Keratinocyte (primary cell): ENCODE results near the gene EMB. TPM values are rescaled to one million over a fixed set of nuclear protein-coding genes. Genes with fewer than 3 reads are reported as not detected.
"Not testable (repeated sequence)": the region's sequence is repeated elsewhere in the genome, so short reads cannot be mapped to it uniquely, and the experiment has no call there.

Source experiments
- DNase-seq: peaks from one replicate; pipeline ENCODE4 v3.0.0-alpha.2; 2011; ENCODE audit warnings: low read depth, missing footprints, low spot score
- FAIRE-seq: peaks from 2 replicates; lab custom pipeline; 2011; peaks lifted over from hg19 to GRCh38; lab: Jason Lieb, UNC
- H2AFZ ChIP-seq: 2 replicates; pipeline ENCODE4 v1.6.0; 2012; ENCODE audit warnings: low read length, control low read depth, inconsistent platforms; ENCODE audit not compliant: control insufficient read depth
- H3K27ac ChIP-seq: 2 replicates; pipeline ENCODE4 v1.5.1; 2011; ENCODE audit warnings: low read length; ENCODE audit not compliant: control insufficient read depth, insufficient read depth
- H3K27me3 ChIP-seq: 3 replicates; pipeline ENCODE4 v1.6.0; 2011; ENCODE audit warnings: low read length; ENCODE audit not compliant: control insufficient read depth, insufficient read depth; ENCODE audit errors: extremely low read depth
- H3K36me3 ChIP-seq, 2 experiments: 2 replicates in 1 of 2; 3 replicates in 1 of 2; pipeline ENCODE4 v1.5.1; 2011; ENCODE audit warnings: low read length in 2 of 2, mild to moderate bottlenecking in 1 of 2; ENCODE audit not compliant: control insufficient read depth in 2 of 2, insufficient read depth in 2 of 2; ENCODE audit errors: extremely low read depth in 1 of 2
- H3K4me1 ChIP-seq: 3 replicates; pipeline ENCODE4 v1.5.1; 2011; ENCODE audit warnings: low read length; ENCODE audit not compliant: control insufficient read depth, insufficient read depth; ENCODE audit errors: extremely low read depth
- H3K4me2 ChIP-seq: 3 replicates; pipeline ENCODE4 v1.6.0; 2011; ENCODE audit warnings: low read depth, low read length; ENCODE audit not compliant: control insufficient read depth, insufficient read depth; ENCODE audit errors: extremely low read depth
- H3K4me3 ChIP-seq, 3 experiments: fragments of 200-600 bp in 1 of 3; sonication (generic) in 1 of 3; 2 replicates in 2 of 3; 3 replicates in 1 of 3; pipeline ENCODE4 v1.5.1; 2011 to 2016; ENCODE audit warnings: low read length in 3 of 3, mild to moderate bottlenecking in 3 of 3, control low read depth in 2 of 3, inconsistent platforms in 1 of 3, low read depth in 1 of 3, mixed read lengths in 1 of 3, mixed run types in 1 of 3, moderate library complexity in 1 of 3; ENCODE audit not compliant: control insufficient read depth in 2 of 3, insufficient read depth in 2 of 3; ENCODE audit errors: extremely low read depth in 1 of 3
- H3K79me2 ChIP-seq: 2 replicates; pipeline ENCODE4 v1.6.0; 2012; ENCODE audit warnings: low read length; ENCODE audit not compliant: control insufficient read depth, insufficient read depth
- H3K9ac ChIP-seq: 3 replicates; pipeline ENCODE4 v1.6.0; 2011; ENCODE audit warnings: low read length; ENCODE audit not compliant: control insufficient read depth, insufficient read depth; ENCODE audit errors: extremely low read depth
- H3K9me1 ChIP-seq: 3 replicates; pipeline ENCODE4 v1.6.0; 2011; ENCODE audit warnings: low read length; ENCODE audit not compliant: control insufficient read depth, insufficient read depth; ENCODE audit errors: extremely low read depth
- H3K9me3 ChIP-seq: 2 replicates; pipeline ENCODE4 v1.5.1; 2012; ENCODE audit warnings: low read depth, low read length; ENCODE audit not compliant: control insufficient read depth
- H4K20me1 ChIP-seq: 3 replicates; pipeline ENCODE4 v1.6.0; 2011; ENCODE audit warnings: low read length; ENCODE audit not compliant: control insufficient read depth, insufficient read depth; ENCODE audit errors: extremely low read depth
- EZH2 ChIP-seq: IDR thresholded peaks from one replicate; pipeline ENCODE4 v1.6.1; 2012; ENCODE audit warnings: inconsistent platforms, mild to moderate bottlenecking, low read length, moderate library complexity
- dilution Hi-C: fragments of 300-500 bp; cut with MboI; formaldehyde crosslinking; loops from one replicate; pipeline ENCODE4 v1.7.0; 2020; ENCODE audit warnings: low sequenced_read_pairs; ENCODE audit not compliant: extremely low pct_ligation_motif_present
- polyA plus RNA-seq, 5 experiments: library from polyadenylated mRNA; depleted of rRNA in 3 of 5; stranded (reverse) in 3 of 5; stranded (forward) in 1 of 5; unstranded in 1 of 5; fragments of >200 nt; gene quantifications; 1 replicate in 1 of 5; 2 replicates in 3 of 5; 3 replicates in 1 of 5; pipeline versions ENCODE4 v1.2.1 to v1.2.3, GENCODE V29; 2011 to 2012; ENCODE audit warnings: missing spikeins in 2 of 5, low read depth in 1 of 5, low replicate concordance in 1 of 5
- TF ChIP-seq, protein P1 (sequence below), 3 experiments: IDR thresholded peaks in 1 of 3; conservative IDR thresholded peaks in 1 of 3; optimal IDR thresholded peaks in 1 of 3; 2 replicates in 2 of 3; 3 replicates in 1 of 3; pipeline versions ENCODE3 to v1.5.1; 2011; ENCODE audit warnings: low read length in 3 of 3, mild to moderate bottlenecking in 3 of 3, moderate library complexity in 2 of 3, control low read depth in 1 of 3, inconsistent platforms in 1 of 3; ENCODE audit not compliant: insufficient read depth in 2 of 3; ENCODE audit errors: extremely low read depth in 1 of 3

Gene EMB
- polyA plus RNA-seq, 1 donor (not counting 4 experiments of a cell fraction or from before 2014, with no cell fraction given) = 68.8 TPM

DNA sequence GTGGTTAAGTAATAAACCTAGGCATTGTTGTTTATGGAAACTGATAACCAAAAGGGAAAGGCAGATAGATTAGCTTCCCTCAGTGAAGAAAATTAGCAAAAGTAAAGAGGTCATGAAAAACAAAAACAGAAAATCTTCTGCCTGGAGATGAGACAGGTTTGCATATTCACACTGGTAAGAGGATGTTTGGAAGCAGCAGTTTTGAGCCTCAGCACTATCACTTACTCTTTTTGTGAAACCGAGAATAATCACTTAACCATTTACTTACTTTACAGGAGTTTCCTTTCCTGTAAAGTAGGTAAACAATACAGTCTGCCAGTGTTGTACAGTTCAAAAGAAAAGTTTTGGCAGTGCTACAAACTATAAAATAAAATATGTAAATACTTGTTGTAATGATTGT lies 35.5 kb upstream of the EMB start:
- H4K20me1 ChIP-seq = no peaks in the 10 kb centered on the region
- no peaks in the 10 kb centered on the region for H3K4me1 ChIP-seq
- no peaks in the 10 kb centered on the region for H3K27me3 ChIP-seq
- DNase-seq (no peak), FAIRE-seq (no peak)
- no peak overlapping the region for H3K4me3 ChIP-seq
- no peak overlapping the region for H2AFZ ChIP-seq
- dilution Hi-C loops = no loop called here
- no peaks in the 10 kb centered on the region for H3K36me3 ChIP-seq
- H3K27ac ChIP-seq = no peak overlapping the region
- H3K4me2 ChIP-seq = no peak overlapping the region
- H3K9me3 ChIP-seq = no peaks in the 10 kb centered on the region
- H3K79me2 ChIP-seq = no peaks in the 10 kb centered on the region
- no peak overlapping the region for H3K9ac ChIP-seq
- TF ChIP-seq EZH2 = no peak
- TF ChIP-seq, protein P1, sequence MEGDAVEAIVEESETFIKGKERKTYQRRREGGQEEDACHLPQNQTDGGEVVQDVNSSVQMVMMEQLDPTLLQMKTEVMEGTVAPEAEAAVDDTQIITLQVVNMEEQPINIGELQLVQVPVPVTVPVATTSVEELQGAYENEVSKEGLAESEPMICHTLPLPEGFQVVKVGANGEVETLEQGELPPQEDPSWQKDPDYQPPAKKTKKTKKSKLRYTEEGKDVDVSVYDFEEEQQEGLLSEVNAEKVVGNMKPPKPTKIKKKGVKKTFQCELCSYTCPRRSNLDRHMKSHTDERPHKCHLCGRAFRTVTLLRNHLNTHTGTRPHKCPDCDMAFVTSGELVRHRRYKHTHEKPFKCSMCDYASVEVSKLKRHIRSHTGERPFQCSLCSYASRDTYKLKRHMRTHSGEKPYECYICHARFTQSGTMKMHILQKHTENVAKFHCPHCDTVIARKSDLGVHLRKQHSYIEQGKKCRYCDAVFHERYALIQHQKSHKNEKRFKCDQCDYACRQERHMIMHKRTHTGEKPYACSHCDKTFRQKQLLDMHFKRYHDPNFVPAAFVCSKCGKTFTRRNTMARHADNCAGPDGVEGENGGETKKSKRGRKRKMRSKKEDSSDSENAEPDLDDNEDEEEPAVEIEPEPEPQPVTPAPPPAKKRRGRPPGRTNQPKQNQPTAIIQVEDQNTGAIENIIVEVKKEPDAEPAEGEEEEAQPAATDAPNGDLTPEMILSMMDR (optimal IDR thresholded peaks at IDR 0.05 in 1 of 3, IDR thresholded peaks at IDR 0.05 in 1 of 3, conservative IDR thresholded peaks at IDR 0.05 in 1 of 3; ENCODE audit: extremely low read depth in 1 of 3, insufficient read depth in 2 of 3, low read length in 3 of 3) = no peak
- H3K9me1 ChIP-seq = no peaks in the 10 kb centered on the region

DNA sequence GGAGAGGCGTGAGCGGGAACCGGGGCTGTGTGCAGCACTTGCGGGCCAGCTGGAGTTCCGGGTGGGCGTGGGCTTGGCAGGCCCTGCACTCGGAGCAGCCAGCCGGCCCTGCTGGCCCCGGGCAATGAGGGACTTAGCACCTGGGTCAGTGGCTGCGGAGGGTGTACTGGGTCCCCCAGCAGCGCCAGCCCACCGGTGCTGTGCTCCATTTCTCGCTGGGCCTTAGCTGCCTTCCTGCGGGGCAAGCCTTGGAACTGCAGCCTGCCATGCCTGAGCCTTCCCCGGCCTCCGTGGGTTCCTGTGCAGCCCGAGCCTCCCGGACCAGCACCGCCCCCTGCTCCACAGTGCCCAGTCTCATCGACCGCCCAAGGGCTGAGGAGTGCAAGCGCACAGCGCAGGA lies 23.9 kb upstream of the EMB start:
- H2AFZ ChIP-seq, H3K4me1 ChIP-seq, H3K4me2 ChIP-seq, H3K36me3 ChIP-seq, dilution Hi-C loops, H3K9me1 ChIP-seq, FAIRE-seq, DNase-seq, H3K9me3 ChIP-seq, H3K27me3 ChIP-seq, H3K79me2 ChIP-seq, H3K4me3 ChIP-seq, H3K27ac ChIP-seq, H4K20me1 ChIP-seq, H3K9ac ChIP-seq: not testable (repeated sequence)

DNA sequence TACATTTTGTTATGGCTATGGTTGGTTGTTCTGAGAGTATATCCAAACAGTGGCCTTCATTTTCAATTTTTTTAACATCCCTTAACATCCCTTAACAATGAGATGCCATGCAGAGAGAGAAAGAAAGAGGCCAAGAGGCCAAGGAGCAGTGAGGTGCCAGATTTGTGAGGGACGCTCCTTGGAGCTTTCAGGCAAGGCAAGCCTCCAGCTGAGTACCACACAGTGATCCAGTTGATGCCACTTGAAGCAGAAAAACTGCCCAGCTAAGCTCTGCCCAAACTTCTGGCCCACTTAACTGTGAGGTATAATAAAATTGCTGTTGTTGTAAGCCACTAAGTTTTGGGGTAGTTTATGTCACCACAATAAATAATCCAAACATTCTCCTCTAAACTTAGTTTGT lies 22.6 kb upstream of the EMB start:
- FAIRE-seq (no peak), DNase-seq (no peak)
- Histone ChIP-seq H3K9me3 (no peaks in the 10 kb centered on the region), H3K27ac (no peak overlapping the region), H3K9me1 (no peaks in the 10 kb centered on the region), H2AFZ (no peak overlapping the region), H3K9ac (no peak overlapping the region), H3K4me3 (no peak overlapping the region), H3K36me3 (no peaks in the 10 kb centered on the region), H3K4me1 (no peaks in the 10 kb centered on the region), H4K20me1 (no peaks in the 10 kb centered on the region), H3K27me3 (no peaks in the 10 kb centered on the region), H3K4me2 (no peak overlapping the region), H3K79me2 (no peaks in the 10 kb centered on the region)
- dilution Hi-C loops = no loop called here
- TF ChIP-seq, protein P1 (optimal IDR thresholded peaks at IDR 0.05 in 1 of 3, IDR thresholded peaks at IDR 0.05 in 1 of 3, conservative IDR thresholded peaks at IDR 0.05 in 1 of 3; ENCODE audit: extremely low read depth in 1 of 3, insufficient read depth in 2 of 3, low read length in 3 of 3) = no peak
- TF ChIP-seq EZH2 = no peak
